Panc1 (cell line): ENCODE measurements around the gene NLRP11. TPM values are rescaled to one million over a fixed set of nuclear protein-coding genes. Genes with fewer than 3 reads are reported as not detected.

Experiments used
- ATAC-seq: fragments of 200-7000 bp; cut with Tn5 transposase; 2 replicates; pipeline ENCODE4 v1.9.1; 2020; ENCODE audit warnings: mild to moderate bottlenecking, moderate library complexity
- BruUV-seq: library from RNA; stranded (reverse); fragments of 400-500 nt; replicated peaks from 2 replicates; lab custom pipeline; 2021; lab: Mats Ljungman, UMichigan
- CTCF ChIA-PET: fragments of 300-600 bp; sonication (Branson Sonifier 250); formaldehyde crosslinking; loops from one replicate; lab custom pipeline; 2022; ENCODE audit warnings: antibody characterized with exemption; lab: Charles Lee
- POLR2A ChIA-PET: fragments of 300-600 bp; sonication (Branson Sonifier 250); formaldehyde crosslinking; loops from one replicate; lab custom pipeline; 2022; ENCODE audit warnings: antibody characterized with exemption; lab: Charles Lee
- DNase-seq: peaks from one replicate; pipeline ENCODE4 v3.0.0-alpha.2; 2010; ENCODE audit warnings: low read depth, low spot score
- H3K27ac ChIP-seq: 2 replicates; pipeline ENCODE4 v1.5.1; 2011; ENCODE audit warnings: mild to moderate bottlenecking, low read length, inconsistent platforms
- H3K27me3 ChIP-seq: fragments of 200-500 bp; sonication (Bioruptor generic); 2 replicates; pipeline ENCODE4 v1.6.0; 2014; ENCODE audit warnings: low read length, inconsistent platforms; ENCODE audit not compliant: control insufficient read depth, insufficient read depth
- H3K36me3 ChIP-seq: fragments of 200-500 bp; sonication (Bioruptor generic); 2 replicates; pipeline ENCODE4 v1.5.1; 2014; ENCODE audit warnings: inconsistent platforms, mild to moderate bottlenecking, low read length, moderate library complexity; ENCODE audit not compliant: control insufficient read depth, insufficient read depth
- H3K4me1 ChIP-seq: 2 replicates; pipeline ENCODE4 v1.5.1; 2011; ENCODE audit warnings: inconsistent platforms, mild to moderate bottlenecking, low read length, moderate library complexity; ENCODE audit not compliant: control insufficient read depth, insufficient read depth
- H3K4me3 ChIP-seq, 2 experiments: 2 replicates each; pipeline ENCODE4 v1.5.1; 2011 to 2012; ENCODE audit warnings: low read depth in 2 of 2, low read length in 2 of 2, mild to moderate bottlenecking in 2 of 2, inconsistent platforms in 1 of 2, moderate library complexity in 1 of 2
- H3K9me3 ChIP-seq: fragments of 200-500 bp; sonication (Bioruptor generic); 2 replicates; pipeline ENCODE4 v1.5.1; 2014; ENCODE audit warnings: low read depth, mild to moderate bottlenecking, inconsistent platforms, low read length, moderate library complexity; ENCODE audit not compliant: control insufficient read depth, insufficient read depth
- CTCF ChIP-seq: fragments of 450-650 bp; IDR thresholded peaks from 2 replicates; pipeline ENCODE4 v1.5.1; 2017; ENCODE audit warnings: mild to moderate bottlenecking
- POLR2AphosphoS5 ChIP-seq: IDR thresholded peaks from 2 replicates; pipeline ENCODE4 v1.6.1; 2012; ENCODE audit warnings: mild to moderate bottlenecking, low read depth, low read length, moderate library complexity
- SIN3A ChIP-seq: IDR thresholded peaks from 2 replicates; pipeline ENCODE4 v1.6.1; 2012; ENCODE audit warnings: low read depth, mild to moderate bottlenecking, low read length, moderate library complexity, borderline replicate concordance; ENCODE audit not compliant: insufficient read depth
- TCF7L2 ChIP-seq: IDR thresholded peaks from 2 replicates; pipeline ENCODE4 v1.6.1; 2011; ENCODE audit warnings: mild to moderate bottlenecking, low read depth, low read length, inconsistent platforms
- in situ Hi-C: cut with HindIII; loops from 2 replicates; pipeline ENCODE4 v1.10.0; 2016; ENCODE audit warnings: low sequenced_read_pairs, low pct_unique_long_range_greater_than_20kb
- intact Hi-C: fragments of 100-400 bp; cut with micrococcal nuclease; formaldehyde crosslinking; loops from one replicate; pipeline ENCODE4 v1.10.0; 2022; ENCODE audit not compliant: unreplicated experiment
- total RNA-seq: library from RNA; stranded (reverse); gene quantifications from one replicate; pipeline ENCODE4 v1.2.1, GENCODE V29; 2021; ENCODE audit not compliant: unreplicated experiment
- TF ChIP-seq, protein P1 (sequence below), 2 experiments: IDR thresholded peaks; 2 replicates each; pipeline ENCODE4 v1.6.1; 2011 to 2012; ENCODE audit warnings: low read depth in 2 of 2, control low read depth in 1 of 2, low read length in 1 of 2, mild to moderate bottlenecking in 1 of 2, moderate library complexity in 1 of 2; ENCODE audit not compliant: insufficient read depth in 1 of 2

Gene NLRP11
- total RNA-seq, 1 experiment from 2014 or later = 0.18 TPM

DNA sequence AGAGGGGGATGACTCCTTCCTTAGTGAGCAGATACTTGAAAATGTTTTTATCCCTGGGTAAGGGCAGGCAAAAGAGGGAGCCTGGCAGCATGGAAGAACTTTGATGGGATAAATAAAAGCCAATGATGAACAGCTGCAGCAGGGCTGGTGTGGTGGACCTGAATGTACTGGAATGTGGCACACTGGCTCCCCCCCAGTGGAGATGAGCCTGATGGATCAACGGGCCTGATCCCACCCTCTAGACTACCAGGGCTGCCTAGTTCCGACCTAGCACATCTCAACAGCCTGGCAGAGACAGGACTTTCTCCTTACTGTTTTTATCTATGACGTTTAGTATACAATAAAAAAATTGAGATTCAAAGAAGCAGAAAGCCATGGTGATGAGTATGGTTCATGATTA lies 20.5 kb downstream of the NLRP11 start:
- intact Hi-C loops (no loop called here), in situ Hi-C loops (no loop called here)
- POLR2A ChIA-PET = interaction anchor here (0.7 kb wide), 1 partner anchor 99 kb away, joined by 3 read pairs; no protein-coding TSS in a partner anchor
- CTCF ChIA-PET = no interaction called here
- Histone ChIP-seq H3K27me3 (peaks cover 9% of the 10 kb centered on the region), H3K4me1 (no peaks in the 10 kb centered on the region), H3K9me3 (no peaks in the 10 kb centered on the region), H3K4me3 (no peak overlapping the region), H3K27ac (no peak overlapping the region), H3K36me3 (no peaks in the 10 kb centered on the region)
- TF ChIP-seq, protein P1, sequence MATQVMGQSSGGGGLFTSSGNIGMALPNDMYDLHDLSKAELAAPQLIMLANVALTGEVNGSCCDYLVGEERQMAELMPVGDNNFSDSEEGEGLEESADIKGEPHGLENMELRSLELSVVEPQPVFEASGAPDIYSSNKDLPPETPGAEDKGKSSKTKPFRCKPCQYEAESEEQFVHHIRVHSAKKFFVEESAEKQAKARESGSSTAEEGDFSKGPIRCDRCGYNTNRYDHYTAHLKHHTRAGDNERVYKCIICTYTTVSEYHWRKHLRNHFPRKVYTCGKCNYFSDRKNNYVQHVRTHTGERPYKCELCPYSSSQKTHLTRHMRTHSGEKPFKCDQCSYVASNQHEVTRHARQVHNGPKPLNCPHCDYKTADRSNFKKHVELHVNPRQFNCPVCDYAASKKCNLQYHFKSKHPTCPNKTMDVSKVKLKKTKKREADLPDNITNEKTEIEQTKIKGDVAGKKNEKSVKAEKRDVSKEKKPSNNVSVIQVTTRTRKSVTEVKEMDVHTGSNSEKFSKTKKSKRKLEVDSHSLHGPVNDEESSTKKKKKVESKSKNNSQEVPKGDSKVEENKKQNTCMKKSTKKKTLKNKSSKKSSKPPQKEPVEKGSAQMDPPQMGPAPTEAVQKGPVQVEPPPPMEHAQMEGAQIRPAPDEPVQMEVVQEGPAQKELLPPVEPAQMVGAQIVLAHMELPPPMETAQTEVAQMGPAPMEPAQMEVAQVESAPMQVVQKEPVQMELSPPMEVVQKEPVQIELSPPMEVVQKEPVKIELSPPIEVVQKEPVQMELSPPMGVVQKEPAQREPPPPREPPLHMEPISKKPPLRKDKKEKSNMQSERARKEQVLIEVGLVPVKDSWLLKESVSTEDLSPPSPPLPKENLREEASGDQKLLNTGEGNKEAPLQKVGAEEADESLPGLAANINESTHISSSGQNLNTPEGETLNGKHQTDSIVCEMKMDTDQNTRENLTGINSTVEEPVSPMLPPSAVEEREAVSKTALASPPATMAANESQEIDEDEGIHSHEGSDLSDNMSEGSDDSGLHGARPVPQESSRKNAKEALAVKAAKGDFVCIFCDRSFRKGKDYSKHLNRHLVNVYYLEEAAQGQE (IDR thresholded peaks at IDR 0.05; ENCODE audit: insufficient read depth in 1 of 2, low read depth in 2 of 2, low read length in 1 of 2) = no peak
- TF ChIP-seq CTCF (no peak), SIN3A (no peak), TCF7L2 (no peak), POLR2AphosphoS5 (no peak)
- no TSS peak for BruUV-seq
- no peak for DNase-seq
- ATAC-seq = no peak

- ATAC-seq (peak; percentile 96), DNase-seq (peak; percentile 28)
- intact Hi-C loops = loop anchor here (10.0 kb wide), 1 partner anchor 105 kb away; no protein-coding TSS in a partner anchor
- H3K9me3 ChIP-seq = no peaks in the 10 kb centered on the region
- no peak overlapping the region for H3K27ac ChIP-seq
- no peak overlapping the region for H3K4me3 ChIP-seq
- ChIA-PET POLR2A (no interaction called here), CTCF (interaction anchor here (0.8 to 1.1 kb wide), 3 partner anchors 24 to 177 kb away, joined by 3 to 15 read pairs (median 3); no protein-coding TSS in a partner anchor)
- BruUV-seq = no TSS peak
- in situ Hi-C loops = no loop called here
- peak; percentile 87 for TF ChIP-seq CTCF
- TF ChIP-seq POLR2AphosphoS5 = no peak
- TF ChIP-seq SIN3A = no peak
- TF ChIP-seq TCF7L2 = no peak
- no peaks in the 10 kb centered on the region for H3K36me3 ChIP-seq
- peaks cover 3% of the 10 kb centered on the region; the same call in 1 of the 2 replicates for H3K27me3 ChIP-seq
- no peaks in the 10 kb centered on the region for H3K4me1 ChIP-seq
These were observed 22.3 kb downstream of the NLRP11 start for GRCh38 chr19:55809381-55810058.
